H9 (cell line): ENCODE measurements around the gene SLC31A2. TPM values are rescaled to one million over a fixed set of nuclear protein-coding genes. Genes with fewer than 3 reads are reported as not detected.

Source experiments
- DNase-seq: peaks from one replicate; pipeline ENCODE4 v3.0.0-alpha.2; 2017
- H2AFZ ChIP-seq: one replicate; pipeline ENCODE4 v1.6.1; 2013; ENCODE audit warnings: mild to moderate bottlenecking, low read length, control low read depth, moderate library complexity
- H2AK5ac ChIP-seq: 2 replicates; pipeline ENCODE4 v1.6.1; 2013; ENCODE audit warnings: low read length, control low read depth, mixed read lengths; ENCODE audit not compliant: insufficient read length
- H2BK120ac ChIP-seq: one replicate; pipeline ENCODE4 v1.6.1; 2013; ENCODE audit warnings: low read depth, mild to moderate bottlenecking, low read length, control low read depth, inconsistent platforms; ENCODE audit not compliant: poor library complexity, severe bottlenecking
- H2BK12ac ChIP-seq: 2 replicates; pipeline ENCODE4 v1.6.1; 2013; ENCODE audit warnings: low read length, control low read depth, mixed read lengths, low read depth; ENCODE audit not compliant: insufficient read length
- H2BK15ac ChIP-seq: 2 replicates; pipeline ENCODE4 v1.6.1; 2013; ENCODE audit warnings: low read depth, low read length, control low read depth
- H2BK20ac ChIP-seq: one replicate; pipeline ENCODE4 v1.6.1; 2013; ENCODE audit warnings: low read depth, mild to moderate bottlenecking, low read length, control low read depth, inconsistent platforms; ENCODE audit not compliant: poor library complexity, severe bottlenecking
- H2BK5ac ChIP-seq: 2 replicates; pipeline ENCODE4 v1.6.1; 2013; ENCODE audit warnings: low read length, control low read depth, mixed read lengths; ENCODE audit not compliant: insufficient read length
- H3K14ac ChIP-seq: 2 replicates; pipeline ENCODE4 v1.6.1; 2013; ENCODE audit warnings: low read length, control low read depth; ENCODE audit not compliant: insufficient read depth
- H3K18ac ChIP-seq: 2 replicates; pipeline ENCODE4 v1.6.1; 2013; ENCODE audit warnings: low read depth, mild to moderate bottlenecking, mixed read lengths, low read length, control low read depth; ENCODE audit not compliant: insufficient read length
- H3K23ac ChIP-seq: 2 replicates; pipeline ENCODE4 v1.6.1; 2013; ENCODE audit warnings: low read length, control low read depth, mixed read lengths, low read depth; ENCODE audit not compliant: insufficient read length
- H3K23me2 ChIP-seq: 2 replicates; pipeline ENCODE4 v1.6.1; 2013; ENCODE audit warnings: low read depth, mild to moderate bottlenecking, mixed read lengths, low read length, control low read depth; ENCODE audit not compliant: insufficient read length, poor library complexity, severe bottlenecking
- H3K27ac ChIP-seq: 2 replicates; pipeline ENCODE4 v1.5.1; 2013; ENCODE audit warnings: low read length, control low read depth, mixed read lengths, low read depth; ENCODE audit not compliant: insufficient read length
- H3K27me3 ChIP-seq: 2 replicates; pipeline ENCODE4 v1.6.1; 2013; ENCODE audit warnings: low read length, control low read depth, inconsistent platforms; ENCODE audit not compliant: insufficient read depth
- H3K4ac ChIP-seq: 2 replicates; pipeline ENCODE4 v1.6.1; 2013; ENCODE audit warnings: low read depth, mild to moderate bottlenecking, control low read depth, inconsistent platforms, low read length, moderate library complexity
- H3K4me1 ChIP-seq: 2 replicates; pipeline ENCODE4 v1.6.1; 2013; ENCODE audit warnings: low read length, control low read depth, inconsistent platforms; ENCODE audit not compliant: insufficient read depth
- H3K4me2 ChIP-seq: 2 replicates; pipeline ENCODE4 v1.6.1; 2013; ENCODE audit warnings: low read length, control low read depth, mixed read lengths; ENCODE audit not compliant: insufficient read length, insufficient read depth
- H3K56ac ChIP-seq: 2 replicates; pipeline ENCODE4 v1.6.1; 2013; ENCODE audit warnings: low read depth, mild to moderate bottlenecking, mixed read lengths, low read length, control low read depth; ENCODE audit not compliant: insufficient read length
- H3K79me1 ChIP-seq: 2 replicates; pipeline ENCODE4 v1.6.1; 2013; ENCODE audit warnings: low read depth, mild to moderate bottlenecking, moderate library complexity, low read length, control low read depth, inconsistent platforms; ENCODE audit not compliant: insufficient read depth, poor library complexity, severe bottlenecking
- H3K79me2 ChIP-seq: 2 replicates; pipeline ENCODE4 v1.6.1; 2013; ENCODE audit warnings: low read length, control low read depth, inconsistent platforms; ENCODE audit not compliant: insufficient read depth
- H3K9ac ChIP-seq: 2 replicates; pipeline ENCODE4 v1.6.1; 2013; ENCODE audit warnings: low read length, control low read depth, mixed read lengths; ENCODE audit not compliant: insufficient read length; ENCODE audit errors: extremely low read depth
- H3K9me3 ChIP-seq: one replicate; pipeline ENCODE4 v1.6.1; 2013; ENCODE audit warnings: low read depth, low read length, inconsistent platforms; ENCODE audit not compliant: control insufficient read depth
- H3T11ph ChIP-seq: one replicate; pipeline ENCODE4 v1.6.1; 2013; ENCODE audit warnings: mild to moderate bottlenecking, low read length, control low read depth, inconsistent platforms
- H4K20me1 ChIP-seq: one replicate; pipeline ENCODE4 v1.6.1; 2013; ENCODE audit not compliant: control insufficient read depth, insufficient read length, insufficient read depth
- H4K5ac ChIP-seq: 2 replicates; pipeline ENCODE4 v1.6.1; 2013; ENCODE audit warnings: low read depth, mild to moderate bottlenecking, mixed read lengths, low read length, control low read depth; ENCODE audit not compliant: insufficient read length
- H4K8ac ChIP-seq: replicated peaks from 2 replicates; pipeline ENCODE4 v1.6.1; 2013; ENCODE audit warnings: low read length, control low read depth, mixed read lengths, low read depth; ENCODE audit not compliant: insufficient read length
- H4K91ac ChIP-seq: 2 replicates; pipeline ENCODE4 v1.6.1; 2013; ENCODE audit warnings: low read depth, mild to moderate bottlenecking, moderate library complexity, mixed read lengths, low read length, control low read depth; ENCODE audit not compliant: insufficient read length
- H3K27ac Mint-ChIP-seq, 3 experiments: 2 replicates in 2 of 3; 3 replicates in 1 of 3; pipeline ENCODE4 v1.8.0; 2020 to 2021; ENCODE audit warnings: mixed read lengths in 3 of 3, mild to moderate bottlenecking in 1 of 3, moderate library complexity in 1 of 3
- H3K27me3 Mint-ChIP-seq: 2 replicates; pipeline ENCODE4 v1.8.0; 2021; ENCODE audit warnings: low read depth, mild to moderate bottlenecking, moderate library complexity, mixed read lengths
- H3K36me3 Mint-ChIP-seq, 3 experiments: 2 replicates in 2 of 3; 3 replicates in 1 of 3; pipeline ENCODE4 v1.8.0; 2020 to 2021; ENCODE audit warnings: low read depth in 3 of 3, mixed read lengths in 3 of 3; ENCODE audit not compliant: insufficient read depth in 1 of 3
- H3K4me1 Mint-ChIP-seq, 2 experiments: 2 replicates each; pipeline ENCODE4 v1.8.0; 2020; ENCODE audit warnings: mixed read lengths in 2 of 2
- H3K4me3 Mint-ChIP-seq, 2 experiments: 2 replicates in 1 of 2; 3 replicates in 1 of 2; pipeline ENCODE4 v1.8.0; 2020 to 2021; ENCODE audit warnings: mild to moderate bottlenecking in 2 of 2, mixed read lengths in 2 of 2, moderate library complexity in 1 of 2
- H3K9me3 Mint-ChIP-seq, 2 experiments: 2 replicates in 1 of 2; 3 replicates in 1 of 2; pipeline ENCODE4 v1.8.0; 2020; ENCODE audit warnings: mild to moderate bottlenecking in 2 of 2, mixed read lengths in 2 of 2, moderate library complexity in 1 of 2
- WGBS: extraction: QIAGEN DNeasy Blood & Tissue Kit; methylation state at CpG from one replicate; pipeline ENCODE4 v1.1.7; 2013; ENCODE audit warnings: missing lambda C conversion rate, low lambda C conversion rate, mixed read lengths; ENCODE audit not compliant: insufficient read length; ENCODE audit errors: extremely low coverage; 5-methylcytosine and 5-hydroxymethylcytosine counted together
- total RNA-seq: library from RNA; stranded (reverse); gene quantifications from 2 replicates; pipeline ENCODE4 v1.2.1, GENCODE V29; 2021
- TF ChIP-seq, protein P1 (sequence below): fragments of 200-600 bp; sonication (generic); conservative IDR thresholded peaks from 3 replicates; pipeline ENCODE4 v1.8.0; 2021; ENCODE audit warnings: antibody characterized with exemption, mild to moderate bottlenecking

The SLC31A2 gene
- total RNA-seq, 1 experiment from 2014 or later = 1.0 TPM

DNA sequence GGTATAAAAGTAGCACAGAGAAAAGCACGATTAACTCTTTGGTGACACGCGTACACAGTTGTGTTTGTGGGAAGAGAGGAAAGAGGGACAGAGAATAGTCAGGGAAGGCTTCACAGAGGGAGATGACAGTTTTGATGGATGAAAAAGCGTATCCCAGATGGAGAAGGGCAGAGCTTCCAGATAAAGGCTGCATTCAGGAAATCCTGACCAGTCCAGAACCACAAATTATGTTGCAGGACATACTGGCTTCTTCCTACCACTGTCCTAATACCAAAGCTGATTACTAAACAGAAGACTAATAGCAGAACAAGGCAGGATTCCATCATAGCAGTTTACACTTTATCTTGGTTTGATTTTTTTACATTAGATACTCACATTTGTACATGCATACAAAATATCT is 34.5 kb downstream of the SLC31A2 start:
- no peaks in the 10 kb centered on the region for H3K9me3 Mint-ChIP-seq

More for the DNA sequence above, 34.5 kb downstream of the SLC31A2 start:
- H3K27ac Mint-ChIP-seq = no peak overlapping the region
- peaks cover 9 to 61% (median 41%) of the 10 kb centered on the region in 3 experiments; a peak in 6 of 7 replicates for H3K36me3 Mint-ChIP-seq
- no peak overlapping the region for H3K4me2 ChIP-seq
- no peak overlapping the region for H4K8ac ChIP-seq
- no peaks in the 10 kb centered on the region for H3K79me2 ChIP-seq
- H3K56ac ChIP-seq = no peak overlapping the region
- no peaks in the 10 kb centered on the region for H4K20me1 ChIP-seq
- DNase-seq = no peak
- H3K9me3 ChIP-seq = no peaks in the 10 kb centered on the region
- H2AK5ac ChIP-seq = no peak overlapping the region
- H4K5ac ChIP-seq = no peak overlapping the region
- H3K14ac ChIP-seq = no peak overlapping the region
- no peak overlapping the region for H2BK12ac ChIP-seq
- no peaks in the 10 kb centered on the region for H3K27me3 ChIP-seq
- no peak overlapping the region for H3K23ac ChIP-seq
- TF ChIP-seq, protein P1, sequence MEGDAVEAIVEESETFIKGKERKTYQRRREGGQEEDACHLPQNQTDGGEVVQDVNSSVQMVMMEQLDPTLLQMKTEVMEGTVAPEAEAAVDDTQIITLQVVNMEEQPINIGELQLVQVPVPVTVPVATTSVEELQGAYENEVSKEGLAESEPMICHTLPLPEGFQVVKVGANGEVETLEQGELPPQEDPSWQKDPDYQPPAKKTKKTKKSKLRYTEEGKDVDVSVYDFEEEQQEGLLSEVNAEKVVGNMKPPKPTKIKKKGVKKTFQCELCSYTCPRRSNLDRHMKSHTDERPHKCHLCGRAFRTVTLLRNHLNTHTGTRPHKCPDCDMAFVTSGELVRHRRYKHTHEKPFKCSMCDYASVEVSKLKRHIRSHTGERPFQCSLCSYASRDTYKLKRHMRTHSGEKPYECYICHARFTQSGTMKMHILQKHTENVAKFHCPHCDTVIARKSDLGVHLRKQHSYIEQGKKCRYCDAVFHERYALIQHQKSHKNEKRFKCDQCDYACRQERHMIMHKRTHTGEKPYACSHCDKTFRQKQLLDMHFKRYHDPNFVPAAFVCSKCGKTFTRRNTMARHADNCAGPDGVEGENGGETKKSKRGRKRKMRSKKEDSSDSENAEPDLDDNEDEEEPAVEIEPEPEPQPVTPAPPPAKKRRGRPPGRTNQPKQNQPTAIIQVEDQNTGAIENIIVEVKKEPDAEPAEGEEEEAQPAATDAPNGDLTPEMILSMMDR = no peak
- H3K4me1 Mint-ChIP-seq = no peaks in the 10 kb centered on the region
- H2BK20ac ChIP-seq = no peak overlapping the region
- H3K27me3 Mint-ChIP-seq = no peaks in the 10 kb centered on the region
- no peak overlapping the region for H3K4me3 Mint-ChIP-seq
- no peak overlapping the region for H2BK15ac ChIP-seq
- H3K79me1 ChIP-seq = no peaks in the 10 kb centered on the region
- no peak overlapping the region for H4K91ac ChIP-seq
- H3K18ac ChIP-seq = no peak overlapping the region
- H3K4ac ChIP-seq = no peak overlapping the region
- H3K4me1 ChIP-seq = no peaks in the 10 kb centered on the region
- H3K27ac ChIP-seq = no peak overlapping the region
- no peak overlapping the region for H2AFZ ChIP-seq
- H3K9ac ChIP-seq = no peak overlapping the region
- no CpG with 5 or more reads among the region's 4 CpGs for WGBS
- H2BK5ac ChIP-seq = no peak overlapping the region
- no peak overlapping the region for H3T11ph ChIP-seq
- no peak overlapping the region for H2BK120ac ChIP-seq
- H3K23me2 ChIP-seq = no peaks in the 10 kb centered on the region
